Central memory CD8-positive, alpha-beta T cell (primary cell): ENCODE data around the gene TDRD9.

Experiments
- ATAC-seq: fragments of 150-1000 bp; cut with Tn5 transposase; replicated peaks from 2 replicates; pipeline ENCODE4 v1.10.0; 2022; ENCODE audit warnings: mild to moderate bottlenecking, moderate FRiP score, moderate number of reproducible peaks; ENCODE audit not compliant: poor library complexity, severe bottlenecking; ENCODE audit errors: extremely low read depth
- DNase-seq, 2 donors: peaks; one replicate each; pipeline ENCODE4 v3.0.0; 2021; ENCODE audit warnings: low spot score in 2 of 2
- H3K27ac Mint-ChIP-seq: one replicate; pipeline ENCODE4 v1.8.0; 2022; ENCODE audit warnings: low read depth, mild to moderate bottlenecking, moderate library complexity, mixed read lengths
- H3K27me3 Mint-ChIP-seq: one replicate; pipeline ENCODE4 v1.8.0; 2022; ENCODE audit warnings: mixed read lengths
- H3K36me3 Mint-ChIP-seq: one replicate; pipeline ENCODE4 v1.8.0; 2022; ENCODE audit warnings: mild to moderate bottlenecking, moderate library complexity, mixed read lengths; ENCODE audit not compliant: insufficient read depth
- H3K4me1 Mint-ChIP-seq: one replicate; pipeline ENCODE4 v1.8.0; 2022; ENCODE audit warnings: mixed read lengths
- H3K4me3 Mint-ChIP-seq: one replicate; pipeline ENCODE4 v1.8.0; 2022; ENCODE audit warnings: mild to moderate bottlenecking, moderate library complexity, mixed read lengths
- H3K9me3 Mint-ChIP-seq: one replicate; pipeline ENCODE4 v1.8.0; 2022; ENCODE audit warnings: mixed read lengths

The TDRD9 gene

GRCh38 chr14:104084251-104085002, 156.2 kb downstream of the TDRD9 start:
- H3K27me3 Mint-ChIP-seq: peaks cover 9% of the 10 kb centered on the region
- H3K4me1 Mint-ChIP-seq: no peaks in the 10 kb centered on the region
- DNase-seq (no peak), ATAC-seq (no peak)
- peaks cover 1% of the 10 kb centered on the region for H3K36me3 Mint-ChIP-seq
- peak overlapping the region; percentile 38 for H3K4me3 Mint-ChIP-seq
- no peaks in the 10 kb centered on the region for H3K9me3 Mint-ChIP-seq
- H3K27ac Mint-ChIP-seq: no peak overlapping the region

DNA sequence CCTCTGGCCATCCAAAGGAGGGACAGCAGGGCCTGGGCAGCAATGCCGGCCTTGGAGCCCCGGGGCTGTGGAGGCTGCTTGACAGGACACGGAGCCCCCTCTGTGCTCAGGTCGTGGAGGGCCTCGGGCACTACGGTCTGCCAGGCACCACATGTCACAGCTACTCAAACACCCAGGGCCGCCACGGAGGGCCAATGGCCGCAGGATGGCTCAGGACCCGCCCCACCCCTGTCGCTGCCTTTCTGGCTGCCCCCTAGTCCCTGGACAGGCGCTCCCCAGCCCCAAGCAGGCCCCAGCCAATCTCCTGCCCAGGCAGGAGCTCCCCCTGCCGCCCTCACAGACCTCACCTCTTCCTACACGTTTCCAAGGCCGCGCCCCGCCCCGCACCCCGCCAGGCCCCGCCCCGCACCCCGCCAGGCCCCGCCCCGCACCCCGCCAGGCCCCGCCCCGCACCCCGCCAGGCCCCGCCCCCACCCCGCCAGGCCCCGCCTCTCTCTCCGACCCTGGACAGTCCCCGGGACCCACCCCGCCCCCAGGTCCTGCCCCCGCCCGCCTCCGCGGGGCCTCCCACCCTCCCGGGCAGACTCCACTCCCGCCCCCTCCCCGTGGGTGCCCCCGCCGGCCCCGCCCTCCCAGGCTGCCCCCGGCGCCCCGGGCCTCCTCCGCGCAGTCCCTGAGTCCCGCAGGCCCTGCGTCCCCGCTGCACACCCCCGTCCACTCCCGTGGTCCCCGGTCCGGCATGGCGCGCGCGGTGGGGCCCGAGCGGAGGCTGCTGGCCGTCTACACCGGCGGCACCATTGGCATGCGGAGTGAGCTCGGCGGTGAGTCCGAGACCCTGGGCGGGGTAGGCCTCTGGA, 157.0 kb downstream of the TDRD9 start, which contains the start of gene ASPG:
Gene ASPG, plus strand, starts transcription at position 669 of the 857 bp plus-strand sequence. Its CDS starts 71 bp downstream, at position 740.
- peak; percentile 40 for ATAC-seq
- H3K36me3 Mint-ChIP-seq: peaks cover 1% of the 10 kb centered on the region
- peak within 1 kb of the TSS; percentile 38 for H3K4me3 Mint-ChIP-seq
- DNase-seq: no peak
- no peaks in the 10 kb centered on the region for H3K9me3 Mint-ChIP-seq
- no peaks in the 10 kb centered on the region for H3K4me1 Mint-ChIP-seq
- peaks cover 9% of the 10 kb centered on the region for H3K27me3 Mint-ChIP-seq
- H3K27ac Mint-ChIP-seq: no peak within 1 kb of the TSS

DNA sequence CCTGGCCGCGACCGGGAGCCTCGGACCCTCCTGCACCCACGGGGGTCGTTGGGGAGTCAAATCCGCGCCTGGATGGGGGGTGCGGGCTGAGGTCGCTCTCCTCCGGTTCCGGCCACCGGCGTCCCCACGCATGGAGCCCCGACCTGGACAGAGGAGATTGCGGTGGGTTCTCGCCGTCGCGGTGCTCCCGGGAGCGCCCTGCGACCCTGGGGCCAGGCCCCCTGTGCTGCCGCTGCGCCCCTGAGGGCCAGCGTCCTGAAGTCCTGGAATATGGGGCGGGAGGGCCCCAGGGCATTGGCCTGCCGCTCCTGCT, 157.6 kb downstream of the TDRD9 start:
- Mint-ChIP-seq H3K27me3 (peaks cover 9% of the 10 kb centered on the region), H3K9me3 (no peaks in the 10 kb centered on the region), H3K27ac (no peak overlapping the region), H3K36me3 (peaks cover 1% of the 10 kb centered on the region), H3K4me3 (no peak overlapping the region), H3K4me1 (no peaks in the 10 kb centered on the region)
- DNase-seq (no peak), ATAC-seq (no peak)

DNA sequence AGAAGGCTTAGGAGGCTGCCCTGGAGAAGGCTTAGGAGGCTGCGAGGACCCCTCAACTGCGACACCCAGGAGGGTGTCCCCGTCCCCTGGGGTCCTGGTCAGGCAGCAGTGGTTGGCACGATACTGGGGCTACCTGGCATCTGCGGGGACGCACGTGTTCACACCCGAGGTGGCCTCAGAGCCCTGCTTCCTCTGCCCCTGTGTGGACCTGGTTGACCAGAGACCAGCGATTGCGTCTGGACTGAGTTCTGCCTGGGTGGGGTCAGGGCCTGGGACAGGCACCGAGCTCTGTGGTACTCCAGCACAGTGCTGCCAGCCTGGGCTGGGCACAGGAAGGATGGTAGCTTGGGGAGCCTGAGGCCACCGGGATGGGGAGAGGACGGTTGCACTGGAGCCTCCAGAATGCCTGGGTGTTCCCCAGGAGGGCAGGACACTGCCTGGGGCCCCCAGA, 158.0 kb downstream of the TDRD9 start:
- DNase-seq (no peak), ATAC-seq (no peak)
- Mint-ChIP-seq H3K4me3 (no peak overlapping the region), H3K27me3 (peaks cover 9% of the 10 kb centered on the region), H3K36me3 (peaks cover 1% of the 10 kb centered on the region), H3K9me3 (no peaks in the 10 kb centered on the region), H3K4me1 (no peaks in the 10 kb centered on the region), H3K27ac (no peak overlapping the region)

DNA sequence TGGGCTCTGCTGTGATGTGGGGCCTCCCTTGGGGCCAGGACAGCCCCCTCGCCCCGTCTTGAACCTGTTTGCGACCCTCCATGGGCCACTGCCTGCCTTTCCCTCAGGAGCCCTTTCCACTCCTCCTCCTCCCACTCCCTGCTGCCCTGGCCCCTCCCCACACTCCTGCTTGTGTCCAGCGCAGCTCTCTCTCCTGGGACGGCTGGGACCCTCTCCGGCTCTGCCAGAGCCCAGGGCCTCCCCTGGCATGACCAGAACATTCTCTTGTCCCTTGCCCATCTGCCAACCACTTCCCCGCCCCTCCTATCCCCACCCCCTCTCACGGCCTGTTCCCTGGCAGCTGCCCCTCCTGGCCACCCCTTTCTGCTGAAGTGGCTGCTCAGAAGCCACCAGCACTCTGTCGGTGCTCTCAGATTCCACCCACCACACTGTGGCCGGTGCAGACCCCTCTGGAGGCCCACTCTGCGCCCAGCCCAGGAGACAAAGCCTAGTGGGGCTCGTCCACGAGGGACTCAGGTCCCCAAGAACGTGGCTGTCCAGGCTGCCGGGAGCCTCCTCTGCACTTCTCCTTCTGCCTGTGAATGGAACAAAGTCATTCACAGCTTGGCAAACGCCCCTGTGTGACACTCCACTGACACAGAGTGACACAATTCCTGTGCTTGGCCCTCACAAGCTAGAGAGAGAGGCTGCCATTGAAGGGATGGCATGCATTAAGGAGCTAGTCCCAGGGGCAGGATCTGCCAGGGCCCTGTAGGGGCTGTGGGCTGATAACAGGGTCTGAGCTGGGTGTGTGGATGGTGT, 158.6 kb downstream of the TDRD9 start:
- DNase-seq: no peak
- Mint-ChIP-seq H3K4me3 (no peak overlapping the region), H3K9me3 (no peaks in the 10 kb centered on the region), H3K27me3 (peaks cover 9% of the 10 kb centered on the region), H3K4me1 (no peaks in the 10 kb centered on the region), H3K36me3 (peaks cover 1% of the 10 kb centered on the region), H3K27ac (no peak overlapping the region)
- ATAC-seq: no peak

- Mint-ChIP-seq H3K4me3 (no peak overlapping the region), H3K9me3 (no peaks in the 10 kb centered on the region), H3K36me3 (peaks cover 1% of the 10 kb centered on the region), H3K27ac (no peak overlapping the region), H3K27me3 (peaks cover 9% of the 10 kb centered on the region), H3K4me1 (no peaks in the 10 kb centered on the region)
- no peak for DNase-seq
- no peak for ATAC-seq
Observed at GRCh38 chr14:104087505-104087904, 159.2 kb downstream of the TDRD9 start.

- Mint-ChIP-seq H3K27ac (no peak overlapping the region), H3K36me3 (peaks cover 1% of the 10 kb centered on the region), H3K27me3 (peaks cover 9% of the 10 kb centered on the region), H3K9me3 (no peaks in the 10 kb centered on the region), H3K4me3 (no peak overlapping the region), H3K4me1 (no peaks in the 10 kb centered on the region)
- ATAC-seq (no peak), DNase-seq (no peak)
Observed at GRCh38 chr14:104087981-104088850, 160.0 kb downstream of the TDRD9 start.

DNA sequence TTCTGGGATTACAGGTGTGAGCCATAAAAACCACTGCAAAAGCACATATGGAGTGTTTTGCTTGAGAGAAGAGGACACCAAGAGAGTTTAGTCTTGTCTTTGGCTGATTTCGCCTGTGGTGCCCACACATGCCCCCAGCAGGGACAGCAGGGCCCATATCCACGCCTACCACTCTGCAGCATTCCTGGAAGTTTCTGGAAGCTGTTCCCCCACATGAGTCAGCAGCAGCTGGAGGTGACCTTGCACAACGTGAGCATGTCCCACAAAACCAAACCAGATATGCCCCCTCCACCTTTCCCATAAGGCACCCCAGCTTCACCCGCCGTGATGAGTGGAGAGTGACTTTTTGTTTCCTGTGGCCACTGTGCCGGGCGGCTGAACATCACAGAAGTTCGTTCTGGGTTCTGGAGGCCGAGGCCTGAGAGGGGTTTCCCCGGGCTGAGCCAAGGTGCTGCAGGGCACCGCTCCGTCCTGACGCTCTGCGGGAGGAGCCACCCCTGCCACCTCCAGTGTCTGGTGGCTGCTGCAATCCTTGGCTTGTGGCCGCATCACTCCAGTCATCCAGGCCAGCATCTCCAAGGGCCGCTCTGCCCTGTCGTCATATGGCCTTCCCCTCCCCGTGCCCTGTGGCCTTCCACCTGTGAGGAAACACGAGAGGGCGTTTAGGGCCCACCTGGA, 162.0 kb downstream of the TDRD9 start:
- no peaks in the 10 kb centered on the region for H3K36me3 Mint-ChIP-seq
- no peaks in the 10 kb centered on the region for H3K9me3 Mint-ChIP-seq
- DNase-seq (no peak), ATAC-seq (no peak)
- H3K4me3 Mint-ChIP-seq: no peak overlapping the region
- peaks cover 9% of the 10 kb centered on the region for H3K27me3 Mint-ChIP-seq
- peaks cover 6% of the 10 kb centered on the region for H3K4me1 Mint-ChIP-seq
- no peak overlapping the region for H3K27ac Mint-ChIP-seq

DNA sequence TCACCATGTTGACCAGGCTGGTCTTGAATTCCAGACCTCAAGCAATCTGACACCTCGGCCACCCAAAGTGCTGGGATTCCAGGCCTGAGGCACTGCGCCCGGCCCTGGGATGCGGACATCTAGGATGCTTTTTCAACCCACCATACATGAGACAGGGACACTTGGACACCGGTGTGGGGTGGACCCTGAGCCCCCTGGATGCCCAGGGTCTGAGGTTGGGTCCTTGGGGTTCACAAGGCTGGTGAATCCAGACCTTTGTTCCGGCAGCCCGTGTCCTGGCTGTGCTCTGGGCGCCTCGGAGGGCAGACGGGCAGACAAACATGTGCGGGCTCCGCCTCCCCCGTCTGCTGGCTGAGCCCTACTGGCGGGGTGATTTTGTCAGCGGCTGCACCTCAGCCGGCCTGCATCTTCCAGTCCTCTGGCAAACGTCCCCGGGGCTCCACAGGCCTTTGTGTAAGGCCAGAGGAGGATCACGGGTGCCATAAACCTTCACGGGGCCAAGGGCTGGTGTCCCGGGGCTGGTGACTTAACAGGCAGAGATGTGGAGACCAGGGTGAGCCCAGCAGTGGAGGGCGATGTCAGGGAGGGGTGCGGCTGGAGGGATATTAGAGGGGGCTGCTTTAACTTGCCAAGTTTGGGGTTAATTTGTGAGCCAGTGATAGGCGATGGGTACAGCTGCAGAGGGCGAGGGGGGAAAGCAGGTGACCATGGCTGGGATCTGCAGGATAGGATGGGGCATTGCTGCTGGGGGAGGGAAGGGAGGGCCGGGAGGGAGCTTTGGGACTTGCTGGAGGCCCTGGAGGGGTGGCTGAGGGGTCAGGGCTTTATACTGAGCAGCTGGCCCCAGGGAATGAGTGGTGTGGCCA, 163.0 kb downstream of the TDRD9 start:
- peaks cover 6% of the 10 kb centered on the region for H3K4me1 Mint-ChIP-seq
- H3K4me3 Mint-ChIP-seq: no peak overlapping the region
- ATAC-seq (no peak), DNase-seq (no peak)
- H3K36me3 Mint-ChIP-seq: peaks cover 2% of the 10 kb centered on the region
- peaks cover 9% of the 10 kb centered on the region for H3K27me3 Mint-ChIP-seq
- no peak overlapping the region for H3K27ac Mint-ChIP-seq
- no peaks in the 10 kb centered on the region for H3K9me3 Mint-ChIP-seq

DNA sequence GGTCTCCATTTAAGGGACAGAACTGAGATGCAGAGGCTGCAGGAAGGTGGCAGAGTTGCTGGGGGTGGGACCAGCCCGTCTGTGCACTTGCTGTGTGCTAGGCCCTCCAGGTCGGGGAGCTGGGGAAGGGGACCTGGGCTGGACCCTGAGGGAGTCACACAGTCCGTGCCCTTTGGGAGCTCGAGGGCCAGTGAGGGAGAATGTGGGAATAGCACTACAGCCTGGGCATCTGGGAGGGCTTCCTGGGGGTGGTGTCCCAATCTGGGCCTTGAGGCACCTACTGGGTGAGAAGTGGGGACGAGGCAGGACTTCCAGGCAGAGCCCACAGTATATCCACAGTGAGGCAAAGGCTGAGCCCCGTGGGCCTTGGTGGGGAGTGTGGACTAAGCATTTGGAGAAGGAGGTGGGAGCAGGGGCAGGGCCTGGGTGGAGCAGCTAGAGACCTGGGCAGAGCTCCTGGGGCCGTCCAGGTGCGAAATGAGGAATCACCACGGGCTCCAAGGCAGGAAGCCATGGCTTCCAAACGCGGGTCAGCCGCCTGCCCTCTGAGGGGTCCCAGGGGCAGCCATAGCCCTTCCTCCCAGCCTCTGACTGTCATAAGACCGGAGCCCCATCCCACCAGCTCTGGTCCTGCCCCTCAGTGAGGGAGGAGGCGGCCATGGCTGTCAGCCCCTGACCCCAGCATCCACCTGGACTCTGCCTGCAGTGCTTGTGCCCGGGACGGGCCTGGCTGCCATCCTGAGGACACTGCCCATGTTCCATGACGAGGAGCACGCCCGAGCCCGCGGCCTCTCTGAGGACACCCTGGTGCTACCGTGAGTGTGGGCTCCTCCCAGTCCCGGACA, 163.9 kb downstream of the TDRD9 start:
- no peak overlapping the region for H3K27ac Mint-ChIP-seq
- DNase-seq: no peak
- H3K4me1 Mint-ChIP-seq: peaks cover 6% of the 10 kb centered on the region
- peaks cover 2% of the 10 kb centered on the region for H3K36me3 Mint-ChIP-seq
- peaks cover 2% of the 10 kb centered on the region for H3K27me3 Mint-ChIP-seq
- H3K4me3 Mint-ChIP-seq: no peak overlapping the region
- no peak for ATAC-seq
- no peaks in the 10 kb centered on the region for H3K9me3 Mint-ChIP-seq
